C4-2B (cell line): ENCODE data around the gene ECPAS.

ENCODE experiments used
- H3K27ac ChIP-seq: fragments of 450-650 bp; 2 replicates; pipeline ENCODE4 v1.5.1; 2017
- ZFX ChIP-seq: fragments of 450-650 bp; IDR thresholded peaks from 2 replicates; pipeline ENCODE4 v1.6.1; 2017
- TF ChIP-seq, protein P1 (sequence below): fragments of 450-650 bp; conservative IDR thresholded peaks from 2 replicates; pipeline ENCODE4 v1.5.1; 2017; ENCODE audit warnings: mild to moderate bottlenecking

The ECPAS gene

GRCh38 chr9:111484572-111484894 lies 350 bp upstream of the ECPAS start:
- peak overlapping the region; percentile 95 for H3K27ac ChIP-seq
- TF ChIP-seq, protein P1, sequence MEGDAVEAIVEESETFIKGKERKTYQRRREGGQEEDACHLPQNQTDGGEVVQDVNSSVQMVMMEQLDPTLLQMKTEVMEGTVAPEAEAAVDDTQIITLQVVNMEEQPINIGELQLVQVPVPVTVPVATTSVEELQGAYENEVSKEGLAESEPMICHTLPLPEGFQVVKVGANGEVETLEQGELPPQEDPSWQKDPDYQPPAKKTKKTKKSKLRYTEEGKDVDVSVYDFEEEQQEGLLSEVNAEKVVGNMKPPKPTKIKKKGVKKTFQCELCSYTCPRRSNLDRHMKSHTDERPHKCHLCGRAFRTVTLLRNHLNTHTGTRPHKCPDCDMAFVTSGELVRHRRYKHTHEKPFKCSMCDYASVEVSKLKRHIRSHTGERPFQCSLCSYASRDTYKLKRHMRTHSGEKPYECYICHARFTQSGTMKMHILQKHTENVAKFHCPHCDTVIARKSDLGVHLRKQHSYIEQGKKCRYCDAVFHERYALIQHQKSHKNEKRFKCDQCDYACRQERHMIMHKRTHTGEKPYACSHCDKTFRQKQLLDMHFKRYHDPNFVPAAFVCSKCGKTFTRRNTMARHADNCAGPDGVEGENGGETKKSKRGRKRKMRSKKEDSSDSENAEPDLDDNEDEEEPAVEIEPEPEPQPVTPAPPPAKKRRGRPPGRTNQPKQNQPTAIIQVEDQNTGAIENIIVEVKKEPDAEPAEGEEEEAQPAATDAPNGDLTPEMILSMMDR = no peak
- no peak for TF ChIP-seq ZFX

GRCh38 chr9:111483439-111483857 lies 735 bp downstream of the ECPAS start:
- no peak for TF ChIP-seq ZFX
- TF ChIP-seq, protein P1 = no peak
- peak overlapping the region; percentile 95 for H3K27ac ChIP-seq

DNA sequence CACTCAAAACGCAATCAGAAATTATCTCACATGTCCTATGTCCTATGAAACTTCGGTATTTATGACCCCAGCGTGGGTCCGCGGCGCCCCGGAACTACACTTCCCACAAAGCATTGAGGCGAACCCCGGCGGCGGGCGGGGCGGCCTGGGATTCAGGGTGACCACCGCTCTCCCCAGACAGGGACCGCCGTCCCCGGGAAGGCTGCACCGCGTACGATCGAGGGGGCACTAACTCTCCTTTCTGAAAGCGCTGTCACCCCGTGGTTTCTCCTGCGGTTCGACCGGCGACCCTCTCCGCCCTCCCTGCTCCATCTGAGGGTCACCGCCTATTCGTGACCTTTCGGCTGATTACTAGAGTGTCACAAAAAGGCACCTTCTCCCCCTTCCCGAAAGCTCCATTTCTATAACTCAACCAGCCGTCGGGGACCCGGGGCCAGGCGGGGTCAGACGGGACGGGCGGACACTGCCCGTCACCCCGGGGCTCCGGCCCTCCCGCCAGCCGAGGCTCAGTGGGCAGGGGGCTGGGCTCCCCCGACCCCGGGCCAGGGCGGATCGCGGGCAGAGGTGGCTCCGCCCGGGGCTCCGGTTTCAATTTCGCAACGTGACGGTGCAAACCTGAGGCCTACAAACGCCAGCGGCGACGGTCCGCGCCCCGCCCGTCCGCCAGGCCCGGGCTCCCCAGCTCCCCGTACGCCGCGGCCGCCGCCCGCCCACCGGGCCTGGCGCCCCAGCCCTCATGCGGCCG lies 1.3 kb downstream of the ECPAS start:
- H3K27ac ChIP-seq = peak overlapping the region; percentile 95
- peak; percentile 95 for TF ChIP-seq ZFX
- TF ChIP-seq, protein P1 = no peak

DNA sequence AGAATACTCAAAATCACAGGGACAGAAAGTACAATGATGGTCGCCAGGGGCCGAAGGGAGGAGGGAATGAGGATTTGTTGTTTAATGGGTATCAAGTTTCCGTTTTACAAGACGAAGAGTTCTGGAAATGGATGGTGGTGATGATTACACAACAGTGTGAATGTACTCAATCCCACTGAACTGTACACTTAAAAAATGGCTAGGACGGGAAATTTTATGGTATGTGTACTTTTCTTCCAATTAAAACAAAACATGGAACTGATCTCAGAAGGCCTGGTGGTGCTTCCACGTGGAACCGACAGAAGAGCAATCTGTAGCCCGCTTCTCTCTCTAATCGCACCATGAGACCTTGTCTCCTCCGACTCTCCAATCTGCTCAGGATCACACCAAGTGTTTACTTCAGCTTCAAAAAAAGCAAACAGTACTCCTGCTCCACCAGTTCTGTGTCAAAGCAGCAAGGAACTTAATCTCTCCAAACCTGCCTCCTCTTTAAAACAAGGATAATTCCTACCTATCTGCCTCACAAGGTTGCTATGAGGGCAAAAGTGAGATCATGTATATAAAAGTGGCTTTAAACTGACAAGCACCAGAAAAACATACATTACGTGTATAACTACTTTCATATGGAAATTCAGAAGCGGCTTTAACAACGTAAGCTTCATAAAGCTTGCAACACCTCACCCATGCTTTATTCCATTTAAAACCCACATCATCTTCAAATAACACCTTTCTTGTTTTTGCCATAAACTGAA lies 2.1 kb downstream of the ECPAS start:
- TF ChIP-seq, protein P1 = no peak
- TF ChIP-seq ZFX = no peak
- peak overlapping the region; percentile 95 for H3K27ac ChIP-seq

DNA sequence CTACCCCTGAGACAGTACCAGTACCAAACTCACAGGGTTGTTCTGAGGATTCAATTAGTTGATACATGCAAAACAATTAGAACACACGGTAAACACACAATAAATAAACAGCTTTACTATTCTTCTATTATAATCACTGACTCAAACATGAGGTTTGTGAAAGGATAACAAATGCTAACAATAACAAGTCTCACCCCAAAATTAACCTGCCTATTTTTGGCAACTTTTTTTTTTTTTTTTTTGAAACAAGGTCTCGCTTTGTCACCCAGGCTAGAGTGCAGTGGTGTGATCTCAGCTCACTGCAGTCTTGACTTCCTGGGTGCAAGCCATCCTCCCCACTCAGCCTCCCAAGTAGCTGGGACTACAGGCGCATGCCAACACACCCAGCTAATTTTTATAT lies 6.5 kb downstream of the ECPAS start:
- no peak overlapping the region for H3K27ac ChIP-seq

GRCh38 chr9:111475195-111475594 lies 9.0 kb downstream of the ECPAS start:
- H3K27ac ChIP-seq = no peak overlapping the region
- TF ChIP-seq, protein P1 = no peak
- no peak for TF ChIP-seq ZFX

More for the DNA sequence above, 6.5 kb downstream of the ECPAS start:
- no peak for TF ChIP-seq ZFX
- TF ChIP-seq, protein P1 = no peak

DNA sequence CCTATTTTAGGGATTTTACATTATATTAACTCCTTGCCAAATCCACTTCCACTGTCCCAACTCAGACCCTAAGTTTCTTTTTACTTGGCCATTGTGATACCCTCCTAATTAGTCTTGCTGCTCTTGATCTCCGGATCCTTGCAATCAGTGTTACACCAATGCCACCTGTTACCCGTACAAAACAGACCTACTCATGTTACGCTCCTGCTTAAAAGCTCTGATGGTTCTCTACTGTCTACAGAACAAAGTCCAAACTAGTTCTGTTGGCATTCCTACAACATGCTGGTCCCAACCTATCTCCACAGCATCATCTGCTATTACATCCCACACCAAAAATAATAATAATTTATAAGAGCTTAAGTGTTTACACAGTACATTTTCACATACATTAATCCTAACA lies 9.8 kb downstream of the ECPAS start:
- TF ChIP-seq, protein P1 = no peak
- TF ChIP-seq ZFX = no peak
- H3K27ac ChIP-seq = no peak overlapping the region
